Keratinocyte (primary cell): Measurements from ENCODE around the gene COL7A1. TPM values are rescaled to one million over a fixed set of nuclear protein-coding genes. Genes with fewer than 3 reads are reported as not detected.

Experiments
- DNase-seq: peaks from one replicate; pipeline ENCODE4 v3.0.0-alpha.2; 2011; ENCODE audit warnings: low read depth, missing footprints, low spot score
- FAIRE-seq: peaks from 2 replicates; lab custom pipeline; 2011; peaks lifted over from hg19 to GRCh38; lab: Jason Lieb, UNC
- H2AFZ ChIP-seq: 2 replicates; pipeline ENCODE4 v1.6.0; 2012; ENCODE audit warnings: low read length, control low read depth, inconsistent platforms; ENCODE audit not compliant: control insufficient read depth
- H3K27ac ChIP-seq: 2 replicates; pipeline ENCODE4 v1.5.1; 2011; ENCODE audit warnings: low read length; ENCODE audit not compliant: control insufficient read depth, insufficient read depth
- H3K27me3 ChIP-seq: 3 replicates; pipeline ENCODE4 v1.6.0; 2011; ENCODE audit warnings: low read length; ENCODE audit not compliant: control insufficient read depth, insufficient read depth; ENCODE audit errors: extremely low read depth
- H3K36me3 ChIP-seq, 2 experiments: 2 replicates in 1 of 2; 3 replicates in 1 of 2; pipeline ENCODE4 v1.5.1; 2011; ENCODE audit warnings: low read length in 2 of 2, mild to moderate bottlenecking in 1 of 2; ENCODE audit not compliant: control insufficient read depth in 2 of 2, insufficient read depth in 2 of 2; ENCODE audit errors: extremely low read depth in 1 of 2
- H3K4me1 ChIP-seq: 3 replicates; pipeline ENCODE4 v1.5.1; 2011; ENCODE audit warnings: low read length; ENCODE audit not compliant: control insufficient read depth, insufficient read depth; ENCODE audit errors: extremely low read depth
- H3K4me2 ChIP-seq: 3 replicates; pipeline ENCODE4 v1.6.0; 2011; ENCODE audit warnings: low read depth, low read length; ENCODE audit not compliant: control insufficient read depth, insufficient read depth; ENCODE audit errors: extremely low read depth
- H3K4me3 ChIP-seq, 3 experiments: fragments of 200-600 bp in 1 of 3; sonication (generic) in 1 of 3; 2 replicates in 2 of 3; 3 replicates in 1 of 3; pipeline ENCODE4 v1.5.1; 2011 to 2016; ENCODE audit warnings: low read length in 3 of 3, mild to moderate bottlenecking in 3 of 3, control low read depth in 2 of 3, inconsistent platforms in 1 of 3, low read depth in 1 of 3, mixed read lengths in 1 of 3, mixed run types in 1 of 3, moderate library complexity in 1 of 3; ENCODE audit not compliant: control insufficient read depth in 2 of 3, insufficient read depth in 2 of 3; ENCODE audit errors: extremely low read depth in 1 of 3
- H3K79me2 ChIP-seq: 2 replicates; pipeline ENCODE4 v1.6.0; 2012; ENCODE audit warnings: low read length; ENCODE audit not compliant: control insufficient read depth, insufficient read depth
- H3K9ac ChIP-seq: 3 replicates; pipeline ENCODE4 v1.6.0; 2011; ENCODE audit warnings: low read length; ENCODE audit not compliant: control insufficient read depth, insufficient read depth; ENCODE audit errors: extremely low read depth
- H3K9me1 ChIP-seq: 3 replicates; pipeline ENCODE4 v1.6.0; 2011; ENCODE audit warnings: low read length; ENCODE audit not compliant: control insufficient read depth, insufficient read depth; ENCODE audit errors: extremely low read depth
- H3K9me3 ChIP-seq: 2 replicates; pipeline ENCODE4 v1.5.1; 2012; ENCODE audit warnings: low read depth, low read length; ENCODE audit not compliant: control insufficient read depth
- H4K20me1 ChIP-seq: 3 replicates; pipeline ENCODE4 v1.6.0; 2011; ENCODE audit warnings: low read length; ENCODE audit not compliant: control insufficient read depth, insufficient read depth; ENCODE audit errors: extremely low read depth
- CTCF ChIP-seq, 3 experiments: IDR thresholded peaks in 1 of 3; conservative IDR thresholded peaks in 1 of 3; optimal IDR thresholded peaks in 1 of 3; 2 replicates in 2 of 3; 3 replicates in 1 of 3; pipeline versions ENCODE3 to v1.5.1; 2011; ENCODE audit warnings: low read length in 3 of 3, mild to moderate bottlenecking in 3 of 3, moderate library complexity in 2 of 3, control low read depth in 1 of 3, inconsistent platforms in 1 of 3; ENCODE audit not compliant: insufficient read depth in 2 of 3; ENCODE audit errors: extremely low read depth in 1 of 3
- EZH2 ChIP-seq: IDR thresholded peaks from one replicate; pipeline ENCODE4 v1.6.1; 2012; ENCODE audit warnings: inconsistent platforms, mild to moderate bottlenecking, low read length, moderate library complexity
- dilution Hi-C: fragments of 300-500 bp; cut with MboI; formaldehyde crosslinking; loops from one replicate; pipeline ENCODE4 v1.7.0; 2020; ENCODE audit warnings: low sequenced_read_pairs; ENCODE audit not compliant: extremely low pct_ligation_motif_present
- polyA plus RNA-seq, 5 experiments: library from polyadenylated mRNA; depleted of rRNA in 3 of 5; stranded (reverse) in 3 of 5; stranded (forward) in 1 of 5; unstranded in 1 of 5; fragments of >200 nt; gene quantifications; 1 replicate in 1 of 5; 2 replicates in 3 of 5; 3 replicates in 1 of 5; pipeline versions ENCODE4 v1.2.1 to v1.2.3, GENCODE V29; 2011 to 2012; ENCODE audit warnings: missing spikeins in 2 of 5, low read depth in 1 of 5, low replicate concordance in 1 of 5

The COL7A1 gene
- polyA plus RNA-seq, 1 donor (not counting 4 experiments of a cell fraction or from before 2014, with no cell fraction given): 59.4 TPM

- no peak for FAIRE-seq
- H3K9me1 ChIP-seq: peaks cover 2% of the 10 kb centered on the region
- H3K4me3 ChIP-seq: peak overlapping the region; percentile 60 to 95 (median 91)
Measured at GRCh38 chr3:48594417-48595049, 596 bp downstream of the COL7A1 start.

GRCh38 chr3:48593337-48593736 is 1.8 kb downstream of the COL7A1 start:
- Histone ChIP-seq H3K27ac (peak overlapping the region; percentile 13), H2AFZ (no peak overlapping the region), H3K36me3 (peaks cover 33 to 62% of the 10 kb centered on the region in 2 experiments), H3K79me2 (peaks cover 67% of the 10 kb centered on the region), H3K4me3 (peak overlapping the region; percentile 60 to 95 (median 91)), H3K9me1 (peaks cover 2% of the 10 kb centered on the region), H4K20me1 (peaks cover 20% of the 10 kb centered on the region), H3K4me2 (peak overlapping the region; percentile 98), H3K27me3 (no peaks in the 10 kb centered on the region), H3K4me1 (peaks cover 61% of the 10 kb centered on the region), H3K9me3 (no peaks in the 10 kb centered on the region), H3K9ac (peak overlapping the region; percentile 93)
- DNase-seq: no peak
- TF ChIP-seq EZH2: no peak
- no peak for TF ChIP-seq CTCF (optimal IDR thresholded peaks at IDR 0.05 in 1 of 3, IDR thresholded peaks at IDR 0.05 in 1 of 3, conservative IDR thresholded peaks at IDR 0.05 in 1 of 3; ENCODE audit: extremely low read depth in 1 of 3, insufficient read depth in 2 of 3, low read length in 3 of 3)
- FAIRE-seq: no peak
- dilution Hi-C loops: no loop called here

More at GRCh38 chr3:48594417-48595049, 596 bp downstream of the COL7A1 start:
- Histone ChIP-seq H3K27me3 (no peaks in the 10 kb centered on the region), H3K36me3 (peaks cover 23 to 54% of the 10 kb centered on the region in 2 experiments), H3K9me3 (no peaks in the 10 kb centered on the region), H3K4me2 (peak overlapping the region; percentile 98), H3K4me1 (peaks cover 73% of the 10 kb centered on the region), H3K9ac (peak overlapping the region; percentile 93), H4K20me1 (peaks cover 16% of the 10 kb centered on the region), H2AFZ (no peak overlapping the region), H3K79me2 (peaks cover 55% of the 10 kb centered on the region), H3K27ac (peak overlapping the region; percentile 98)
- TF ChIP-seq EZH2 (no peak), CTCF (optimal IDR thresholded peaks at IDR 0.05 in 1 of 3, IDR thresholded peaks at IDR 0.05 in 1 of 3, conservative IDR thresholded peaks at IDR 0.05 in 1 of 3; ENCODE audit: extremely low read depth in 1 of 3, insufficient read depth in 2 of 3, low read length in 3 of 3) (no peak)
- dilution Hi-C loops: no loop called here
- DNase-seq: no peak
